ENCODE measurements around the gene N4BP2L2.

DNA sequence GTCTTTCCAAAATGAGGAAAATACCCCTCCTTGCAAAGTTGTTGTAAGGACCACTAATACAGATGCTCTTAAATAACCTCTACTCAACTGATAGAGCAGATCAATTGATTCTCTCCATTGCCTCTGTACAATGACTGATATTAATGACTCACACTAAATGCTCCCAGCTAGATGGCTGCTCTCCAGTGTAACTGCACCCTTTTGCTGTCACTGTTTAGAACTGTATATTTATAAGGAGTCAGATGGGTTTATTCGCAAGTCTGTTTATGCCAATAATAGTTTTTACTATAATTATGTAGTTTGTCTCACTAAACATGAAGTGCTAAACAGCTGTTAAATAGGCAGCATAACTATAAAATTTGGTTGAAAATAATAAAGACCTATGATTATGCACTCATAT is 89.6 kb downstream of the N4BP2L2 start:
- TF ChIP-seq, protein P1, sequence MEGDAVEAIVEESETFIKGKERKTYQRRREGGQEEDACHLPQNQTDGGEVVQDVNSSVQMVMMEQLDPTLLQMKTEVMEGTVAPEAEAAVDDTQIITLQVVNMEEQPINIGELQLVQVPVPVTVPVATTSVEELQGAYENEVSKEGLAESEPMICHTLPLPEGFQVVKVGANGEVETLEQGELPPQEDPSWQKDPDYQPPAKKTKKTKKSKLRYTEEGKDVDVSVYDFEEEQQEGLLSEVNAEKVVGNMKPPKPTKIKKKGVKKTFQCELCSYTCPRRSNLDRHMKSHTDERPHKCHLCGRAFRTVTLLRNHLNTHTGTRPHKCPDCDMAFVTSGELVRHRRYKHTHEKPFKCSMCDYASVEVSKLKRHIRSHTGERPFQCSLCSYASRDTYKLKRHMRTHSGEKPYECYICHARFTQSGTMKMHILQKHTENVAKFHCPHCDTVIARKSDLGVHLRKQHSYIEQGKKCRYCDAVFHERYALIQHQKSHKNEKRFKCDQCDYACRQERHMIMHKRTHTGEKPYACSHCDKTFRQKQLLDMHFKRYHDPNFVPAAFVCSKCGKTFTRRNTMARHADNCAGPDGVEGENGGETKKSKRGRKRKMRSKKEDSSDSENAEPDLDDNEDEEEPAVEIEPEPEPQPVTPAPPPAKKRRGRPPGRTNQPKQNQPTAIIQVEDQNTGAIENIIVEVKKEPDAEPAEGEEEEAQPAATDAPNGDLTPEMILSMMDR (conservative IDR thresholded peaks at IDR 0.05; ENCODE audit: low read length) = no peak
- TF ChIP-seq EZH2phosphoT487 (IDR thresholded peaks at IDR 0.05; ENCODE audit: borderline replicate concordance, low read depth, low read length) = no peak

Data from OCI-LY7 (cell line).